Astrocyte of the spinal cord (primary cell): Measurements from ENCODE around the gene AURKAIP1.

Source experiments
- DNase-seq: peaks from one replicate; pipeline ENCODE4 v3.0.0; 2011; ENCODE audit warnings: low read depth, low spot score
- H3K4me3 ChIP-seq: 2 replicates; pipeline ENCODE4 v1.5.1; 2011; ENCODE audit warnings: low read depth, mild to moderate bottlenecking, low read length, moderate library complexity
- in situ Hi-C: cut with HindIII; loops from 2 replicates; pipeline ENCODE4 v1.10.0; 2017; ENCODE audit warnings: low sequenced_read_pairs
- TF ChIP-seq, protein P1 (sequence below): IDR thresholded peaks from 2 replicates; pipeline ENCODE4 v1.5.1; 2012; ENCODE audit warnings: low read depth, mild to moderate bottlenecking, low read length, inconsistent platforms

The AURKAIP1 gene

DNA sequence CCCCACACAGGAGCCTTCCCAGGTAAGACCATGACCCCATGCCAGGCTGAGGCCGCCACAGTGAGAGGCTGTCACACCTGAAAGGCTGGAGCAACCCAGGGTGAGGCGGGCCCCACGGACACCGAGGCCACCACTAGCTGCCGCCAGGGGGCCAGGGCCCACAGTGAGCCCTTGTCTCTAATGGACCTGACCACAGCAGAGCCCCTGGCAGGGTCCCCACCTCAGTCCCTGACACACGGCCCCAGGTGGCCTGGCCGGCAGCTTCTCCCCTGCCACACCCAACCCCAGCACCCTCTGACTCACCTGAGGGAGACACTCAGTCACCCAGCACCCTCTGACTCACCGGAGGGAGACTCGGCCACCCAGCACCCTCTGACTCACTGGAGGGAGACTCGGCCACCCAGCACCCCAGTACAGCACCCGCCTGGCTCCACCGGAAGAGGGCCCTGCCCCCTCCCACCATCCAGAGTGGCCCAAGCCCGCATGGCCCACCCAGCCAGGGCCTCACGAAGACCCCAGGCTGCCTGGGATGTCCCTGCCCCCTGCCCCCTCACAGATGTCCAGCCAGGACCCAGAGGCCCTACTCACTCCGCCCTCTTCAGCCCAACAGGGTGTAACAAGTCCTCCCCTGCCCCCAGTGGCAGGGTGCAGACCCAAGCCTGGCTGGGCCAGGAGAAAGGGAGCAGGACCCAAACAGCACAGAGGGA lies 30.2 kb downstream of the AURKAIP1 start:
- peak; percentile 56 for DNase-seq
- in situ Hi-C loops, result no loop called here
- H3K4me3 ChIP-seq, result no peak overlapping the region
- TF ChIP-seq, protein P1, sequence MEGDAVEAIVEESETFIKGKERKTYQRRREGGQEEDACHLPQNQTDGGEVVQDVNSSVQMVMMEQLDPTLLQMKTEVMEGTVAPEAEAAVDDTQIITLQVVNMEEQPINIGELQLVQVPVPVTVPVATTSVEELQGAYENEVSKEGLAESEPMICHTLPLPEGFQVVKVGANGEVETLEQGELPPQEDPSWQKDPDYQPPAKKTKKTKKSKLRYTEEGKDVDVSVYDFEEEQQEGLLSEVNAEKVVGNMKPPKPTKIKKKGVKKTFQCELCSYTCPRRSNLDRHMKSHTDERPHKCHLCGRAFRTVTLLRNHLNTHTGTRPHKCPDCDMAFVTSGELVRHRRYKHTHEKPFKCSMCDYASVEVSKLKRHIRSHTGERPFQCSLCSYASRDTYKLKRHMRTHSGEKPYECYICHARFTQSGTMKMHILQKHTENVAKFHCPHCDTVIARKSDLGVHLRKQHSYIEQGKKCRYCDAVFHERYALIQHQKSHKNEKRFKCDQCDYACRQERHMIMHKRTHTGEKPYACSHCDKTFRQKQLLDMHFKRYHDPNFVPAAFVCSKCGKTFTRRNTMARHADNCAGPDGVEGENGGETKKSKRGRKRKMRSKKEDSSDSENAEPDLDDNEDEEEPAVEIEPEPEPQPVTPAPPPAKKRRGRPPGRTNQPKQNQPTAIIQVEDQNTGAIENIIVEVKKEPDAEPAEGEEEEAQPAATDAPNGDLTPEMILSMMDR, result peak; percentile 57

DNA sequence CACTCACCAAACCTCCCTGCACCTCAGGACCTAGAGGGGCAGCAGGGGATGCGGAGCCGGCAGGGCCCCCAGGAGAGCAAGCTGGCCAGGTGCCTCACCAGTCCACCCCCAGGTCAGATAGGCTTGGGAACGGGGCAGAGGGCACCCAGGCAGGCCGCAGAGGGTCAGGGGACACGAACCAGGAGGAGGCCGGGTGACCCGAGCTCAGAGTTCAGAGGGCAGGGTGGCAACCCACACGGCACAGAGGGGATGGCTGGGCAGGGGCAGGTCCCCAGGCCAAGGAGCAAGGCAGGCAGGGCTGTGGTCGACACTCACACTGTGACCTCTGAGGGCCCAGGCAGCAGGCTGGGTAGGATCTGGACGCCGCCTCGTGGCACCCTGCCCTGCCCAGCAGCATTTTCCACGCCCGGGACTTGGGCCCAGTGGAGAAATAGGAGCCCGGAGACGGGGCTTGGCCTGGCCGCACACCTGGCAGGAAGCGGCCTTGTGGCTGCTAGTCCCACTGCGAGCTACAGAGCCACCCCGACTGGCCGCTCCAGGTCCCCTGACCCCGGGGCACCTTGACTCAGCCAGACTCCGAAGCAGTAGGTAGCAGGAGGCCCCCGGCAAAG lies 31.1 kb downstream of the AURKAIP1 start:
- DNase-seq, result no peak
- TF ChIP-seq, protein P1, result no peak
- in situ Hi-C loops, result no loop called here
- H3K4me3 ChIP-seq, result no peak overlapping the region

DNA sequence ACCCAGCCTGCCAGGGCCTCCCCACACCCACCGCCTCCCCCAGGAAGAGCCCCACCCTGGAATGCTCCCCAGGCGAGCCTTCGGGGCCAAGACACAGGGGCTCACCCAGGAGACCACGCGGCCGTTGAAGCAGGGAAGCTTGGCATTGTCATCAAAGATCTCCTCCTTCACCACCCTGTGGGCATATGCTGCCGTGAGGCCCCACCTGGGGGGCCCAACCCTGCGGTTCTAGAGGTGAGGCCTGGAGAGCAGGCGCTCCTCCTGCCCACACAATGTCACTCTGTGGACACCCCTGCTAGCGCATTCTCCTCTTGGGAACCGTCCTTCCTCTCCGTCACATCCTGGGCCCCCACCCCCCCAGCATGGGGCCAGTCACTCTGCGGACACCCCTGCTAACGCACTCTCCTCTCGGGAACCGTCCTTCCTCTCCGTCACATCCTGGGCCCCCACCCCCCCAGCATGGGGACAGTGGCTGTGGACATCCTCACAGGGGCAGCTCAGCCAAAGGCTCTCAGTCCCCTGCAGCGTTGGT lies 32.4 kb downstream of the AURKAIP1 start:
- no peak overlapping the region for H3K4me3 ChIP-seq
- TF ChIP-seq, protein P1, result no peak
- in situ Hi-C loops, result no loop called here
- no peak for DNase-seq

GRCh38 chr1:1342061-1342562 lies 32.9 kb downstream of the AURKAIP1 start:
- TF ChIP-seq, protein P1, result no peak
- in situ Hi-C loops, result no loop called here

GRCh38 chr1:1341549-1342021 lies 33.4 kb downstream of the AURKAIP1 start:
- DNase-seq, result no peak
- no peak overlapping the region for H3K4me3 ChIP-seq
- in situ Hi-C loops, result no loop called here
- TF ChIP-seq, protein P1, result no peak

More at GRCh38 chr1:1342061-1342562, 32.9 kb downstream of the AURKAIP1 start:
- H3K4me3 ChIP-seq, result no peak overlapping the region
- DNase-seq, result no peak

DNA sequence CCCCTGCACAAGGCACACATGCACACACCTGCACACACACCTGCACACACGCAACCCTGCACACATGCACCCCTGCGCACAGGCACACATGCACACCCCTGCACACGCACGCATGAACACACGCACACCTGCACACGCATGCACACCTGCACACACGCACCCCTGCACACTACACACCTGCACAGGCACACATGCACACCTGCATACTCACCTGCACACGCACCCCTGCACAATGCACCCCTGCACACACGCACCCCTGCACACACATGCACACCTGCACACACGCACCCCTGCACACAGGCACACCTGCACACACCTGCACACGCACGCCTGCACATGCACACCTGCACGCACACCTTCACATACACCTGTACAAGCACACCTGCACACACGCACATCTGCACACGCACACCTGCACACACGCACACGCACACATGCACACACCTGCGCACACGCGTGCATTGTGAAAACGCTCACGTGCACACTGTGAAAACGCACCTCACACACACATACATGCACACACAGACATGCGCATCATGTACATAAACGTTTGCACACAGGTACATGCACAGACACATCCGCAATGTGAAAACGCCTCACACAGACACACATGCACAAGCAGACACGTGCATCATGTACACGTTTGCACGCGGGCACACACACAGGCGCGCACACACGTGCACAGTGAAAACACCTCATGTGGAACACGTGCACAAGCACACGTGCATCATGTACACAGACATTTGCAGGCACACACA lies 34.0 kb downstream of the AURKAIP1 start:
- no peak overlapping the region for H3K4me3 ChIP-seq
- in situ Hi-C loops, result no loop called here
- no peak for DNase-seq
- TF ChIP-seq, protein P1, result no peak
